Measurements from ENCODE around the gene BMPER. TPM values are rescaled to one million over a fixed set of nuclear protein-coding genes. Genes with fewer than 3 reads are reported as not detected.

BMPER gene
- total and polyA plus RNA-seq, 5 donors, result 1.3 to 6.9 (median 5.1) TPM

- 71% methylated on average over 8 of the region's 8 CpGs for WGBS
- H3K9me3 ChIP-seq (ENCODE audit: control insufficient read depth, low read length), result no peaks in the 10 kb centered on the region
- H3K4me1 ChIP-seq (ENCODE audit: control insufficient read depth, insufficient read depth, low read length), result no peaks in the 10 kb centered on the region
- no peak overlapping the region for H3K27ac ChIP-seq (ENCODE audit: low read length)
- intact Hi-C loops (cut with DNase I), result no loop called here
- DNase-seq (no peak), ATAC-seq (peak; percentile 40 to 66)
- no peaks in the 10 kb centered on the region for H3K27me3 ChIP-seq (ENCODE audit: control insufficient read depth, insufficient read depth)
- no peak overlapping the region for H3K4me3 ChIP-seq (ENCODE audit: low read length)
These were observed 285.8 kb downstream of the BMPER start for GRCh38 chr7:34191162-34191561.

DNA sequence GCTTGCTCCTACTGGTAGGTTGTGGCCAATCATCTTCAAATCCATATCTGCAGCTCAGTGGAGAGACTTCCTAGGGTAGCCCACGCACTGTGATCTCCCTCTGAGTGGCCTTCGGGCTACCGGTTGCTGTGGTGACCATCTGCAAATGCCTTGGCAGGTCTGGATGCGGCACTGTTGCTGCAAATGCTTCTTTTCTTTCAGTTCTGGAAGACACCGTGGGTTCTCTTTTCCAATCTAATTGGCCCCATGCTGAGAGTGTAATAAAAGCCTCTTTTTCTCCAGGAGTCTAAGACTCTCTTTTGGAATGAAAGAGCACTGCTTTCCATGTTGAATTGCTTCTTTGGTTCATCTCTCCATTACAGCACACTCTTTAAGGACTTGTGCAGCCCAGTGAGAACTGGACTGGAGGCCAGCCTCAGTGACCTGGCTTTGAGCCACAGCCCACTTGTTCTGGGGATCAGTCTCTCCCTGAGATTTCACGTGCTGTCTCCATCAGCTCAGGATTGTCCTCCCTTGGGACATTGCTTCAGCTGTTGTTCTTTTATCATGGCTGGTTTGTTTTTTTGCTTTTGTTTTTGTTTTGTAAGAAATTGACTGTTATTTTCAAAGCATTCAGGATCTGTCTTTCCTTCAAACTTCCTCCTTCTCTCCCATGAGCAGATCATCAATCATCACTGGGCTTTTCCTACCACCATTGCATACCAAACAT is 286.6 kb downstream of the BMPER start:
- Histone ChIP-seq H3K27ac (ENCODE audit: low read length) (no peak overlapping the region), H3K4me3 (ENCODE audit: low read length) (no peak overlapping the region), H3K27me3 (ENCODE audit: control insufficient read depth, insufficient read depth) (no peaks in the 10 kb centered on the region), H3K9me3 (ENCODE audit: control insufficient read depth, low read length) (no peaks in the 10 kb centered on the region), H3K4me1 (ENCODE audit: control insufficient read depth, insufficient read depth, low read length) (no peaks in the 10 kb centered on the region)
- WGBS, result 77% methylated on average over 6 of the region's 6 CpGs
- intact Hi-C loops (cut with DNase I), result no loop called here
- ATAC-seq (no peak), DNase-seq (peak in 1 of 3 donors; percentile 29)

DNA sequence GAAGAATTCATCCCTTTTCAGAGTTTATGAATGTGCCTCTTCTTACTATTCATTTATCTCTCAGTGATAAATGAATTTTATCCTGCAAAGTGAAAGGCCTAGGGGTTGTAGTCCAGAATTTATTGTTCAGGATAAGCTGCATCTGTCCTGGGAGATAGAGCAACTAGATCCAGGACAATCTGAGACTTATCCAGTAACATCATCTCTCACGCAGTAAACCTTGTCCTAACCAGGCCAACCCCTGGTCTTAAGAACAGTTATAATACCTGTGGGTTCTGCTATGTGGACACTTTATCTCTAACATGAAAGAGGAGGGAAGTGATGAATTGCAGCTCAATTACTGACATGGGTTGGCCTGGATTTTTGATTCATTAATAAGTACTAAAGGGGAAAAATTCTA is 287.6 kb downstream of the BMPER start:
- Histone ChIP-seq H3K4me3 (ENCODE audit: low read length) (no peak overlapping the region), H3K27ac (ENCODE audit: low read length) (no peak overlapping the region), H3K4me1 (ENCODE audit: control insufficient read depth, insufficient read depth, low read length) (no peaks in the 10 kb centered on the region), H3K27me3 (ENCODE audit: control insufficient read depth, insufficient read depth) (no peaks in the 10 kb centered on the region), H3K9me3 (ENCODE audit: control insufficient read depth, low read length) (no peaks in the 10 kb centered on the region)
- 90% methylated on average over 1 of the region's 1 CpG for WGBS
- DNase-seq (no peak), ATAC-seq (no peak)
- intact Hi-C loops (cut with DNase I), result no loop called here

- 95% methylated on average over 1 of the region's 1 CpG for WGBS
- Histone ChIP-seq H3K9me3 (ENCODE audit: control insufficient read depth, low read length) (no peaks in the 10 kb centered on the region), H3K4me3 (ENCODE audit: low read length) (no peak overlapping the region), H3K27ac (ENCODE audit: low read length) (no peak overlapping the region), H3K4me1 (ENCODE audit: control insufficient read depth, insufficient read depth, low read length) (no peaks in the 10 kb centered on the region), H3K27me3 (ENCODE audit: control insufficient read depth, insufficient read depth) (no peaks in the 10 kb centered on the region)
- intact Hi-C loops (cut with DNase I), result no loop called here
- DNase-seq, result no peak
- no peak for ATAC-seq
These were observed 292.9 kb downstream of the BMPER start for GRCh38 chr7:34198231-34198641.

Measured in right cardiac atrium (tissue), 5 donors.